Thyroid gland (tissue), 4 donors: ENCODE measurements around the gene MB.

Source experiments
- CTCF ChIP-seq, 6 experiments: fragments of 200-600 bp in 3 of 6; fragments of 450-650 bp in 3 of 6; sonication (generic) in 3 of 6; IDR thresholded peaks; one replicate each; pipeline ENCODE4 v1.5.1; 2016 to 2019; ENCODE audit warnings: antibody characterized with exemption in 6 of 6, mild to moderate bottlenecking in 2 of 6, inconsistent platforms in 1 of 6, moderate library complexity in 1 of 6
- POLR2A ChIP-seq, 2 donors: fragments of 450-650 bp; IDR thresholded peaks; one replicate each; pipeline ENCODE4 v1.6.1; 2017; ENCODE audit warnings: antibody characterized with exemption in 2 of 2, mild to moderate bottlenecking in 2 of 2, moderate library complexity in 1 of 2

- TF ChIP-seq CTCF (IDR thresholded peaks at IDR 0.05) (no peak), POLR2A (IDR thresholded peaks at IDR 0.05) (no peak)
These were observed 10.2 kb downstream of the MB start for GRCh38 chr22:35606916-35607315.
